Measurements from ENCODE around the gene SLIT3. TPM values are rescaled to one million over a fixed set of nuclear protein-coding genes. Genes with fewer than 3 reads are reported as not detected.
"Not testable (repeated sequence)": the region's sequence is repeated elsewhere in the genome, so short reads cannot be mapped to it uniquely, and the experiment has no call there.

SLIT3 gene
- total RNA-seq, 2 donors from 2014 or later, result 67.1 to 140 TPM

DNA sequence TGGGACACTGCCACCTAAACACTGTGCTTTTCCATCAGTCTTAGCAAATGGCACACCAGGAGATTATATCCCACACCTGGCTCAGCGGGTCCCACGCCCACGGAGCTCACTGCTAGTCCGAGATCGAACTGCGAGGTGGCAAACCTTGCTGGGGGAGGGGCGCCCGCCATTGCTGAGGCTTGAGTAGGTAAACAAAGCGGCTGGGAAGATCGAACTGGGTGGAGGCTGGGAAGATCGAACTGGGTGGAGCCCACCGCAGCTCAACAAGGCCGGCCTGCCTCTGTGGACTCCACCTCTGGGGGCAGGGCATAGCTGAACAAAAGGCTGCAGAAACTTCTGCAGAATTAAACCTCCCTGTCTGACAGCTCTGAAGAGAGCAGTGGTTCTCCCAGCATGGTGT lies 670.0 kb downstream of the SLIT3 start:
- intact Hi-C loops (cut with DNase I); DNase-seq (ENCODE audit: low spot score): not testable (repeated sequence)

DNA sequence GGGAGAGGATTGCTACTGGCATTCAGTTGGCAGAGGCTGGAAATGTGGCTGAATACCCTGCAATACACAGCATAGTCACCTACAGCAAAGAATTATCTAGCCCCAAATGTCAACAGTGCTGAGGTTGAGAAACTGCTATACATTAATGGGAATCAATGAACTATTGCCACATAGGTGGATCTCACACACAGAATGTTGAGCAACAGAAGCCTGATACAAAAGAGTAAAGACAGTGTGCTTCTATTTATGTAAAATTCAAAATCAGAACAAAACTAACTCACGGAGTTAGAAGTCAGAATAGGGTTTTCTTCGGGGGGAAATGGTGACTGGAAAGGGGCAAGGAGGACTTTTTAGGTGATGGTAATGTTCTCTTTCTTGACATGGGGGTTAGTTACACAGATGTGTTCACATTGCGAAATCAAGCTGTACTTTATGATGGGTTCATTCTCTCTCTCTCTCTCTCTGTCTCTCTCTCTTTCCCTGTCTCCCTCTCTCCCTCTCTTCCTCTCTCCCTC lies 676.0 kb downstream of the SLIT3 start:
- DNase-seq (ENCODE audit: low spot score), result no peak
- intact Hi-C loops (cut with DNase I), result no loop called here

- no peak for DNase-seq (ENCODE audit: low spot score)
- intact Hi-C loops (cut with DNase I), result no loop called here
Measured at GRCh38 chr5:168620807-168621206, 680.1 kb downstream of the SLIT3 start.

DNA sequence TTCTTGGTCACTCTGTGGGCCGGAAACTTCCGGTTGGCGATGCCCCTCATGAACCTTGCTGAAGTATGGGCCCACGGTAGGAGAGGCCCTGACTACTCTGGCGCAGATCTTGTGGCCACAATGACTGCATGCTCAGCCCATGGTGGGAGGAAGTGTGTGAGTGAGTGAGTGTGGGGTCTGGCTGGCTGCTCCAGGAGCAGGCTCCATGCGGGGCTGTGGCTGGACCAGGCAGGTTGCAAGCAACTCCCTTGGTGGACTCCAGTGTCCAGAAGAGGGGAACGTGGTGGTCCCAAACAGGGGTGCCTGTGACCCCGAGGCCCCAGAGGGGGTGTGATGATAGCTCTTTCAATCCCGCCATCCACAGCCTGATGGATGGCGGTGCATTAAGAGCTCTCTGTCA lies 686.3 kb downstream of the SLIT3 start:
- no peak for DNase-seq (ENCODE audit: low spot score)
- intact Hi-C loops (cut with DNase I), result no loop called here

DNA sequence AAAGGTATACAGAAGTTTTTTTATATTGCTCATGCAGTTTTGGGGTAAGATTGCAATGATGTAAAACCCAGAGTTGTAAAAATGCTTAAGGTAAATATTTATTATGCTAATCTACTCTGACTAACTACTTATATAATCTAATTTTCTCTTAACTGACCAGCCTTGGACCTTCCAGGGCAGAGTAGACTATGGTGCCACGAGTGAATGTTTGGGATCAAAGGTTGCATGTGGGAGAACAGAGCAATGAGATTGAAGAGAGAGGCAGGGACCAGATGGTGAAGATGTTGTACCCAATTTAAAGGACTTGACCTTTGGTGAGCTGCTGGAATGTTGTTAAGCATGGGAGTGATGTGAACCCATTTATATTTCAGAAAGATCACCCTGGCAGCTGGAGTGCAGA lies 686.9 kb downstream of the SLIT3 start:
- intact Hi-C loops (cut with DNase I), result no loop called here

GRCh38 chr5:168613396-168613795 lies 687.5 kb downstream of the SLIT3 start:
- intact Hi-C loops (cut with DNase I), result no loop called here

More for the DNA sequence above, 686.9 kb downstream of the SLIT3 start:
- no peak for DNase-seq (ENCODE audit: low spot score)

GRCh38 chr5:168612996-168613395 lies 687.9 kb downstream of the SLIT3 start:
- no peak for DNase-seq (ENCODE audit: low spot score)
- intact Hi-C loops (cut with DNase I), result no loop called here

More at GRCh38 chr5:168613396-168613795, 687.5 kb downstream of the SLIT3 start:
- DNase-seq (ENCODE audit: low spot score), result no peak

- intact Hi-C loops (cut with DNase I), result no loop called here
- no peak for DNase-seq (ENCODE audit: low spot score)
Measured at GRCh38 chr5:168612123-168612522, 688.8 kb downstream of the SLIT3 start.

Small RNA genes lying within 50 kb of the gene (microRNA-seq; reads per million reads assigned to microRNA genes)
- gene MIR218-2 (ENCODE audit: borderline microRNAs expressed in 2 of 2), result 0.32 to 1.3 reads per million in 2 donors
- 14.8 to 20.6 reads per million in 2 donors for gene MIR585 (ENCODE audit: borderline microRNAs expressed in 2 of 2)
